ENCODE data around the gene GJA3. TPM values are rescaled to one million over a fixed set of nuclear protein-coding genes. Genes with fewer than 3 reads are reported as not detected.

The GJA3 gene
- total and polyA plus RNA-seq, 4 donors, result 0.02 to 0.05 TPM; not detected in 2

DNA sequence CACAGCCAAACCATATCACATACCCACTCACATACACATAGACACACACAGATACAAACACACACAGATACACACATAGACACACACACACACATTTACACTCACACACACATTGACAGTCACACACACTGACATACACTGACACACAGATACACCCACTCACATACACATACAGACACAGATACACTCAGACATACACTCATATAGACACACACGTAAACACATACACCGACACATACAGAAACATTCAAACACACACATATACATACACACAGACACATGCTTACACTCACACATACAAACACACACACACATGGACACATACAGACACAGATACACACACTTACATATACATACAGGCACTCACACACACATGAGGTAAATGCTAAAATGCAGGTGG is 30.2 kb downstream of the GJA3 start:
- Histone ChIP-seq H3K27me3 (ENCODE audit: control insufficient read depth in 4 of 4, insufficient read depth in 4 of 4, low read length in 3 of 4) (no peaks in the 10 kb centered on the region), H3K4me3 (ENCODE audit: low read depth in 1 of 3, low read length in 3 of 3) (no peak overlapping the region), H3K9me3 (ENCODE audit: control insufficient read depth in 4 of 4, low read length in 3 of 4) (no peaks in the 10 kb centered on the region), H3K9ac (ENCODE audit: low read depth in 1 of 2, low read length in 2 of 2) (no peak overlapping the region), H3K27ac (ENCODE audit: low read depth in 1 of 2, low read length in 2 of 2) (no peak overlapping the region), H3K4me1 (ENCODE audit: control insufficient read depth in 4 of 4, insufficient read depth in 4 of 4, low read length in 3 of 4) (peaks cover 0 to 11% (median 3%) of the 10 kb centered on the region in 4 donors), H3K36me3 (ENCODE audit: control insufficient read depth in 4 of 4, insufficient read depth in 3 of 4, low read depth in 1 of 4, low read length in 3 of 4) (no peaks in the 10 kb centered on the region)
- TF ChIP-seq RXRA (IDR thresholded peaks at IDR 0.05), result no peak
- TF ChIP-seq FOXA1 (IDR thresholded peaks at IDR 0.05), result no peak
- TF ChIP-seq FOXA2 (IDR thresholded peaks at IDR 0.05), result no peak
- TF ChIP-seq, protein P1, sequence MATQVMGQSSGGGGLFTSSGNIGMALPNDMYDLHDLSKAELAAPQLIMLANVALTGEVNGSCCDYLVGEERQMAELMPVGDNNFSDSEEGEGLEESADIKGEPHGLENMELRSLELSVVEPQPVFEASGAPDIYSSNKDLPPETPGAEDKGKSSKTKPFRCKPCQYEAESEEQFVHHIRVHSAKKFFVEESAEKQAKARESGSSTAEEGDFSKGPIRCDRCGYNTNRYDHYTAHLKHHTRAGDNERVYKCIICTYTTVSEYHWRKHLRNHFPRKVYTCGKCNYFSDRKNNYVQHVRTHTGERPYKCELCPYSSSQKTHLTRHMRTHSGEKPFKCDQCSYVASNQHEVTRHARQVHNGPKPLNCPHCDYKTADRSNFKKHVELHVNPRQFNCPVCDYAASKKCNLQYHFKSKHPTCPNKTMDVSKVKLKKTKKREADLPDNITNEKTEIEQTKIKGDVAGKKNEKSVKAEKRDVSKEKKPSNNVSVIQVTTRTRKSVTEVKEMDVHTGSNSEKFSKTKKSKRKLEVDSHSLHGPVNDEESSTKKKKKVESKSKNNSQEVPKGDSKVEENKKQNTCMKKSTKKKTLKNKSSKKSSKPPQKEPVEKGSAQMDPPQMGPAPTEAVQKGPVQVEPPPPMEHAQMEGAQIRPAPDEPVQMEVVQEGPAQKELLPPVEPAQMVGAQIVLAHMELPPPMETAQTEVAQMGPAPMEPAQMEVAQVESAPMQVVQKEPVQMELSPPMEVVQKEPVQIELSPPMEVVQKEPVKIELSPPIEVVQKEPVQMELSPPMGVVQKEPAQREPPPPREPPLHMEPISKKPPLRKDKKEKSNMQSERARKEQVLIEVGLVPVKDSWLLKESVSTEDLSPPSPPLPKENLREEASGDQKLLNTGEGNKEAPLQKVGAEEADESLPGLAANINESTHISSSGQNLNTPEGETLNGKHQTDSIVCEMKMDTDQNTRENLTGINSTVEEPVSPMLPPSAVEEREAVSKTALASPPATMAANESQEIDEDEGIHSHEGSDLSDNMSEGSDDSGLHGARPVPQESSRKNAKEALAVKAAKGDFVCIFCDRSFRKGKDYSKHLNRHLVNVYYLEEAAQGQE (IDR thresholded peaks at IDR 0.05), result no peak
- no peak for TF ChIP-seq HNF4A (conservative IDR thresholded peaks at IDR 0.05)
- no peak for TF ChIP-seq NR2F2 (IDR thresholded peaks at IDR 0.05)
- TF ChIP-seq EGR1 (IDR thresholded peaks at IDR 0.05; ENCODE audit: low read depth in 2 of 2), result no peak
- no peak for TF ChIP-seq ATF3 (IDR thresholded peaks at IDR 0.05)
- no peak for TF ChIP-seq TAF1 (conservative IDR thresholded peaks at IDR 0.05)
- WGBS, result 92% methylated on average over 2 of the region's 2 CpGs
- DNase-seq (ENCODE audit: low spot score), result no peak

DNA sequence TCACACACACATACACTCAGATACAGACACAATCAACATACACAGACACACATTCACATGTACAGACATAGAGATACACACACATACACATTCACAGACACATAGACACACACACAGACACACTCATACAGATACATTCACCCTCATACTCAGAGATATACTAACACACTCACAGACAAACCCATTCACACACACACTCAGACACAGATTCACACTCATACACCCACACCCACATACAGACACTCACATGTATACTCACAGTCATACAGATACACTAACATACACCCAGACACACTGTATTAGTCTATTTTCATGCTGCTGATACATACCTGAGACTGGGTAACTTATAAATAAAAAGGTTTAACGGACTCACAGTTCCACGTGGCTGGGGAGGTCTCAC is 30.8 kb downstream of the GJA3 start:
- H3K27ac ChIP-seq (ENCODE audit: low read depth in 1 of 2, low read length in 2 of 2), result no peak overlapping the region
- TF ChIP-seq, protein P2, sequence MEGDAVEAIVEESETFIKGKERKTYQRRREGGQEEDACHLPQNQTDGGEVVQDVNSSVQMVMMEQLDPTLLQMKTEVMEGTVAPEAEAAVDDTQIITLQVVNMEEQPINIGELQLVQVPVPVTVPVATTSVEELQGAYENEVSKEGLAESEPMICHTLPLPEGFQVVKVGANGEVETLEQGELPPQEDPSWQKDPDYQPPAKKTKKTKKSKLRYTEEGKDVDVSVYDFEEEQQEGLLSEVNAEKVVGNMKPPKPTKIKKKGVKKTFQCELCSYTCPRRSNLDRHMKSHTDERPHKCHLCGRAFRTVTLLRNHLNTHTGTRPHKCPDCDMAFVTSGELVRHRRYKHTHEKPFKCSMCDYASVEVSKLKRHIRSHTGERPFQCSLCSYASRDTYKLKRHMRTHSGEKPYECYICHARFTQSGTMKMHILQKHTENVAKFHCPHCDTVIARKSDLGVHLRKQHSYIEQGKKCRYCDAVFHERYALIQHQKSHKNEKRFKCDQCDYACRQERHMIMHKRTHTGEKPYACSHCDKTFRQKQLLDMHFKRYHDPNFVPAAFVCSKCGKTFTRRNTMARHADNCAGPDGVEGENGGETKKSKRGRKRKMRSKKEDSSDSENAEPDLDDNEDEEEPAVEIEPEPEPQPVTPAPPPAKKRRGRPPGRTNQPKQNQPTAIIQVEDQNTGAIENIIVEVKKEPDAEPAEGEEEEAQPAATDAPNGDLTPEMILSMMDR (IDR thresholded peaks at IDR 0.05; ENCODE audit: low read depth, low read length, missing input control), result no peak
- TF ChIP-seq FOXA2 (IDR thresholded peaks at IDR 0.05) (no peak), FOXA1 (IDR thresholded peaks at IDR 0.05) (no peak), YY1 (IDR thresholded peaks at IDR 0.05) (no peak)
- TF ChIP-seq, protein P3, sequence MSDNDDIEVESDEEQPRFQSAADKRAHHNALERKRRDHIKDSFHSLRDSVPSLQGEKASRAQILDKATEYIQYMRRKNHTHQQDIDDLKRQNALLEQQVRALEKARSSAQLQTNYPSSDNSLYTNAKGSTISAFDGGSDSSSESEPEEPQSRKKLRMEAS (IDR thresholded peaks at IDR 0.05), result no peak
- H3K9ac ChIP-seq (ENCODE audit: low read depth in 1 of 2, low read length in 2 of 2), result no peak overlapping the region
- no peaks in the 10 kb centered on the region for H3K9me3 ChIP-seq (ENCODE audit: control insufficient read depth in 4 of 4, low read length in 3 of 4)
- H3K4me3 ChIP-seq (ENCODE audit: low read depth in 1 of 3, low read length in 3 of 3), result no peak overlapping the region
- H3K36me3 ChIP-seq (ENCODE audit: control insufficient read depth in 4 of 4, insufficient read depth in 3 of 4, low read depth in 1 of 4, low read length in 3 of 4), result no peaks in the 10 kb centered on the region
- H3K4me1 ChIP-seq (ENCODE audit: control insufficient read depth in 4 of 4, insufficient read depth in 4 of 4, low read length in 3 of 4), result peaks cover 0 to 11% (median 3%) of the 10 kb centered on the region in 4 donors
- no peak for DNase-seq (ENCODE audit: low spot score)
- no peaks in the 10 kb centered on the region for H3K27me3 ChIP-seq (ENCODE audit: control insufficient read depth in 4 of 4, insufficient read depth in 4 of 4, low read length in 3 of 4)
- WGBS, result 84% methylated on average over 2 of the region's 2 CpGs

DNA sequence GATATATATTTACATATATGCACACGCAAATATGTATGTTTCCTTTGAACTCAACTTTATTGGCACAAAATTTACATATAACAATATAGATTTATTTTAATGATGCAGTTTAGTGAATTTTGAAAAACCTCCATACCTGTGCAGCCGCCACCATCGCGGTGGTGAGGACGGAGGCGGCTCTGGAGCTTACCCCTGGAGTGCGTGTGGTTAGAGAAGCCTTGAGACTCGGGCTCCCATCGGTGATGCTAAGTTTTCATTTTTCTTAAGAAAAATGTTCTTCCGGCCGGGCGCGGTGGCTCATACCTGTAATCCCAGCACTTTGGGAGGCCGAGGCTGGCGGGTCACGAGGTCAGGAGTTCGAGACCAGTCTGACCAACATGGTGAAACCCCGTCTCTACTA is 31.8 kb downstream of the GJA3 start:
- peak overlapping the region in 1 of 3 donors; percentile 65 for H3K4me3 ChIP-seq (ENCODE audit: low read depth in 1 of 3, low read length in 3 of 3)
- no peak for DNase-seq (ENCODE audit: low spot score)
- H3K27me3 ChIP-seq (ENCODE audit: control insufficient read depth in 4 of 4, insufficient read depth in 4 of 4, low read length in 3 of 4), result no peaks in the 10 kb centered on the region
- H3K27ac ChIP-seq (ENCODE audit: low read depth in 1 of 2, low read length in 2 of 2), result no peak overlapping the region
- WGBS, result 73% methylated on average over 18 of the region's 18 CpGs
- H3K9ac ChIP-seq (ENCODE audit: low read depth in 1 of 2, low read length in 2 of 2), result no peak overlapping the region
- H3K4me1 ChIP-seq (ENCODE audit: control insufficient read depth in 4 of 4, insufficient read depth in 4 of 4, low read length in 3 of 4), result peaks cover 0 to 11% (median 3%) of the 10 kb centered on the region in 4 donors
- H3K9me3 ChIP-seq (ENCODE audit: control insufficient read depth in 4 of 4, low read length in 3 of 4), result no peaks in the 10 kb centered on the region
- no peaks in the 10 kb centered on the region for H3K36me3 ChIP-seq (ENCODE audit: control insufficient read depth in 4 of 4, insufficient read depth in 3 of 4, low read depth in 1 of 4, low read length in 3 of 4)
- TF ChIP-seq TAF1 (conservative IDR thresholded peaks at IDR 0.05) (no peak), FOXA2 (IDR thresholded peaks at IDR 0.05) (no peak), GABPA (IDR thresholded peaks at IDR 0.05 in 1 of 2, conservative IDR thresholded peaks at IDR 0.05 in 1 of 2) (no peak), ATF3 (IDR thresholded peaks at IDR 0.05) (no peak), RXRA (IDR thresholded peaks at IDR 0.05) (no peak), HNF4A (conservative IDR thresholded peaks at IDR 0.05) (no peak), JUND (IDR thresholded peaks at IDR 0.05) (no peak), RAD21 (IDR thresholded peaks at IDR 0.05) (no peak)
- TF ChIP-seq, protein P3 (IDR thresholded peaks at IDR 0.05), result no peak
- TF ChIP-seq, protein P1 (IDR thresholded peaks at IDR 0.05), result no peak
